IPS-15b (cell line): ENCODE results near the gene SORT1.
"Not testable (repeated sequence)": the region's sequence is repeated elsewhere in the genome, so short reads cannot be mapped to it uniquely, and the experiment has no call there.

Experiments used
- H3K27me3 ChIP-seq: one replicate; pipeline ENCODE4 v1.6.1; 2013; ENCODE audit warnings: low read length; ENCODE audit not compliant: control insufficient read depth, insufficient read depth
- H3K36me3 ChIP-seq: one replicate; pipeline ENCODE4 v1.6.1; 2013; ENCODE audit warnings: low read length; ENCODE audit not compliant: control insufficient read depth, insufficient read depth
- H3K4me1 ChIP-seq: one replicate; pipeline ENCODE4 v1.6.1; 2013; ENCODE audit warnings: mild to moderate bottlenecking, low read length; ENCODE audit not compliant: control insufficient read depth, insufficient read depth
- H3K4me3 ChIP-seq: one replicate; pipeline ENCODE4 v1.5.1; 2013; ENCODE audit warnings: low read depth, low read length
- H3K9ac ChIP-seq: one replicate; pipeline ENCODE4 v1.6.1; 2013; ENCODE audit warnings: low read depth, mild to moderate bottlenecking, low read length
- H3K9me3 ChIP-seq: one replicate; pipeline ENCODE4 v1.6.1; 2013; ENCODE audit warnings: mild to moderate bottlenecking, low read length; ENCODE audit not compliant: control insufficient read depth, insufficient read depth

The SORT1 gene

DNA sequence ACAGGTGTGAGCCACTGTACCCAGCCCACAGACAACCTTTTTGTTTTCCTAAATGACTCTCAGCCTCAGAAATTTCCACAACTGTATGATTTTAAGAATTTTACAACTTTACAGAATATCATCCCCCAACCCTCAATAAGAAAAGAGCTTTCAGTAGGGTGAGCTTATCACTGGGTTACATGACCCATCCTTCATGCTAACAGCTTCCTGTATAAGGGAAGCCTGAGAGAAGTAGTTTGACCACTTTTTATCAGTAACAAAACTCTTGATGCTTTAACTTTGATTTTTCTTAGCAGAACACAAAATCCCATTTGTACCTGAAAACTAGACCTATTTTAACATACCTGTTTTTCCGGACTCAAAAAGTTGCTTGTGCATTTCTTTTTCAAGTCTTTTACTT lies 81.2 kb downstream of the SORT1 start:
- Histone ChIP-seq H3K4me1 (no peaks in the 10 kb centered on the region), H3K4me3 (no peak overlapping the region), H3K9me3 (no peaks in the 10 kb centered on the region), H3K9ac (no peak overlapping the region), H3K36me3 (peaks cover 17% of the 10 kb centered on the region), H3K27me3 (no peaks in the 10 kb centered on the region)

DNA sequence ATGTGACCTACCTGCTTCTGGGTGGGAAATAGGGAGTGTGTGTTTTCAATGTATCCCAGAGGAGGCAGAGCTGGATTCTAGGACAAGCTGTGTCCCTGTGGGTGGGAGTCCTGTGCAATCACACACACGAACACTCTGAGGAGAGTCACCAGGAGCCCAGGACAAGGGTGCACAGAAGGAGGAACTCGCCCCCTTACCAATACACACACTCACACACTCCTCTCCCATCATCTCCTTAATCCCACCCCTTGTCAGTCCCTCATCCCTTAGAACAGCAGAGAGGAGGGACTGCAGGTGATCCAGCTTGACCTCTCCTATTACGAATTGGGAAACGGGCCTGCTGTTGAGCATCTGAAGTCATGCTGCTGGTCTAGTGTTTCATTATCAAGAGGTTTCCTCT lies 82.4 kb downstream of the SORT1 start:
- H3K9ac ChIP-seq = no peak overlapping the region
- peaks cover 13% of the 10 kb centered on the region for H3K36me3 ChIP-seq
- H3K9me3 ChIP-seq = no peaks in the 10 kb centered on the region
- H3K4me1 ChIP-seq = no peaks in the 10 kb centered on the region
- no peak overlapping the region for H3K4me3 ChIP-seq
- no peaks in the 10 kb centered on the region for H3K27me3 ChIP-seq

DNA sequence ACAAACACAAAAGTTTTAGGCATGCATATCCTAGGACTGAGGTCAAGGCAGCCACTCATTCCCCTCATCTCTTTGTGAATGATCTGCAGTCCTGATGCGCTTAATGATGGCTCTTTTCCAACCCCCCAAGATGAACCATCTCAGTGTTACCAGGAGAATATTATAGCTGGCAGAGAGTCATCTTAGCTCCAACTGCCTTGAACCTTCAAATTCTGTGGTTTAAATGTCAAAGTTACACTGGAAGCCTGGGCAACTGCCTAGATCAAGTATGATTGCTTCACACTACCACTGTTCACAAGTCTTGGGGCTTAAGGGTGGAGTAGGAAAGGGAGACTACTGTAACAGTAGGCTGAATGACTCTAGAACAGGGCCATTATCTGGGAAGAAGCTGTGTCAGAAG lies 82.9 kb downstream of the SORT1 start:
- Histone ChIP-seq H3K9me3 (no peaks in the 10 kb centered on the region), H3K4me1 (no peaks in the 10 kb centered on the region), H3K9ac (no peak overlapping the region), H3K27me3 (no peaks in the 10 kb centered on the region), H3K4me3 (no peak overlapping the region), H3K36me3 (peaks cover 13% of the 10 kb centered on the region)

DNA sequence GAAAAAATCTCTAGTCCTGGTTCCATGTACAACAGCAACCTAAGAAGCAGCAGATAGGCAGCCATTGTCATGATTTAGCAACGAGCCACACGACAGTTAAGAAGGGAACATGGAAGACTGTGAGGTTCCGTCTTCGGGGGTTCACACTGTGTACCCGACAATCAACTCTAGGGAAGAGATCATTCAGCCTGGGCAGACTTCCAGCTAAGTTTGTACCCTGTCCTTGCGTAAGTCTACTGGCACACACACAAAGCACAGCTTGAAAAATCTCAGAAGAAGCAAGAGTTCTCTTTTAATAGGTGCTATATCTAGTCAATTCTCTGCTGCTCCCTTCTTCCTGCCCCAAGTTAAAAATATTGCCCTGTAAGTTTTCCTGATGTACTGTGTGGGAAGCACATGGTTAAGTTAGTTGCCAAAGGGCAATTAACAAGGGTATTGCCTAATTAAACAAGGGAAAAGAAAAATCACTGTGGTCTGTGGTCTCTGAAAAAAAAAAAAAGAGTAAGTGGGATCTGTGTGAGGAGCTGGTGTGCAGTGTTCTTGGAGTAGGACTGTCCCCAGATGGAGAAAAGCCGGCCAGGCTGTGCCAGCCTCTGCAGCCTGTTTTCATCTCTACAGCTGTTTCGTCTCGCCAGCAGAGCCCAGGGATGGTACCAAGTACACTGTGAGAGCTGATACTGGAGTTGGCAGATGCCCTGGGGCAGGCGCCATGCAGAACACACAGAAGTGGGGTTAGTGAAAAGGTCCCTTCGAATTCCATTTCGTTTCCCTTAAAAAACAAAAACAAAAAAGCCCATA lies 84.5 kb downstream of the SORT1 start:
- Histone ChIP-seq H3K27me3 (no peaks in the 10 kb centered on the region), H3K36me3 (peaks cover 11% of the 10 kb centered on the region), H3K9me3 (no peaks in the 10 kb centered on the region), H3K4me1 (no peaks in the 10 kb centered on the region), H3K9ac (no peak overlapping the region), H3K4me3 (no peak overlapping the region)

DNA sequence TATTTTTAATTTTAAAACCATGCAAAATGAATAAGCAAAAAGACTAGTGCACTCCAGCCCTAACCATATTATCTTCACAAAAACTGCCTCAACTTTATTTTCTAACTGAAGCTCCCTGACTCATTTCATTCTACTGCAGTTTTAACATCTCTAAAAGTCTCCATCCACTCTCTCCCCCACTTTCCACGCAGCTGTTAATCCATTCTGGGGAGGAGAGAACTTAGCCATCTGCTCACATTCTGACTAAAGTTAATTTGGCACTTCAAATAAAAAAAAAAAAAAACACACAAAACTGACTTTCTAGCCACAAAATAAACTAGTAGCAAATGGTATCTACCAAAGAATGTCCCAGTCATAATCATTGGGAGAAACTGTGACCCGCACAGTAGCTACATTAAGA lies 85.5 kb downstream of the SORT1 start:
- Histone ChIP-seq H3K27me3 (no peaks in the 10 kb centered on the region), H3K36me3 (peaks cover 4% of the 10 kb centered on the region), H3K9me3 (no peaks in the 10 kb centered on the region), H3K9ac (no peak overlapping the region), H3K4me3 (no peak overlapping the region), H3K4me1 (peaks cover under 1% of the 10 kb centered on the region)

DNA sequence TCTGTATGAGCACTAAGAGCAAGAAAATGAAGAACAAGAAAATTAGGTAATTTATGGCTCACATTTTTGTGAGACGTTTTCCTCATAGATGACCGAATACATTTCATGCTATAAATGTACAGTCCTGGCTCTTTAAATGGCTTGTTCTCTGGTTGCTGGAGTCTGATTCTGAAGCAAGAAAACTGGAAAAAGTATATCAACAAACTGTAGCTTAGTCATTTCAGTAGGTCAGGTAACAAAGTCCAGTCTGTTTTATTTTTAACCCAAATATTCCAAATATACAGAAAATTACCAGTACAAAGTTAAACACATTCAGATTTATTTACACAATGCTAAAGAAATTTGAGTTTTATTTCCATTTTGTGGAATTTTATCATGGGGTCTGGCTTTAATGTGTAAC lies 88.4 kb downstream of the SORT1 start:
- Histone ChIP-seq H3K4me3 (no peak overlapping the region), H3K36me3 (no peaks in the 10 kb centered on the region), H3K9ac (no peak overlapping the region), H3K9me3 (no peaks in the 10 kb centered on the region), H3K27me3 (no peaks in the 10 kb centered on the region), H3K4me1 (peaks cover 6% of the 10 kb centered on the region)

DNA sequence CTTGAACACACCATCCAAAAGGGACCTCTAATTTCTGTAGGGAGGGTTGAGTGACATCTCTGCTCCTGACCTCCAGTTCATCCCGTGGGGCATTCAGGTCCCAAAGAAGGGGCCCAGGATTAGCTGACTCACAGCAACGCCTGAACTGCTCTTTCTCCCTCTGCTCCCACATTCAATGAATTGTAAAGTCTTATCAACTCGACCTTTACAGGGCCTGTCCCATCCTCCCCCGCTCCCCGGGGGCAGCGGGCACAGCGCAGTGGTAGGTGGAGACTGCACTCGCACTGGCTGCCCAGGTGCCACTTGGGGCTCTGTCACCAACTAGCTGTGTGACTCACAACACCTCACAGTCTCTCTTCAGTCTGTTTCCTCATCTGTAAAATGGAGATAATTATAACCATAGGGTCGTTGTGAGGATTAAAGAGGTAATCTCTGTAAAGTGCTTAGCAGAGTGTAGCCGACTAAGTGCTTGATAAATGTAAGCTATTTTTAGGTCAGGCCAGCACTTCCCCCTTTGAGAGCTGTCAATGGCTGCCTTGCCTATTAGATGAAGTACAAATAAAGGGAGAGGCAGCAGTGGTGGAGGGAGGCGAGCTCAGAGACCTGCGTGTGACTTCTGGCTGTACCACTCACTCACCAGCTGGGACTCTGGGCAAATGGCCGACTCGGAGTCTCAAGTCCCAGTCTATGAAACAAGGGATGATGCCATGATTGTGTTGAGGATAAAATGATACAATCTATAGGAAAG lies 90.3 kb downstream of the SORT1 start:
- H3K9ac ChIP-seq = no peak overlapping the region
- no peaks in the 10 kb centered on the region for H3K9me3 ChIP-seq
- H3K36me3 ChIP-seq = no peaks in the 10 kb centered on the region
- H3K4me1 ChIP-seq = peaks cover 6% of the 10 kb centered on the region
- no peaks in the 10 kb centered on the region for H3K27me3 ChIP-seq
- H3K4me3 ChIP-seq = no peak overlapping the region

DNA sequence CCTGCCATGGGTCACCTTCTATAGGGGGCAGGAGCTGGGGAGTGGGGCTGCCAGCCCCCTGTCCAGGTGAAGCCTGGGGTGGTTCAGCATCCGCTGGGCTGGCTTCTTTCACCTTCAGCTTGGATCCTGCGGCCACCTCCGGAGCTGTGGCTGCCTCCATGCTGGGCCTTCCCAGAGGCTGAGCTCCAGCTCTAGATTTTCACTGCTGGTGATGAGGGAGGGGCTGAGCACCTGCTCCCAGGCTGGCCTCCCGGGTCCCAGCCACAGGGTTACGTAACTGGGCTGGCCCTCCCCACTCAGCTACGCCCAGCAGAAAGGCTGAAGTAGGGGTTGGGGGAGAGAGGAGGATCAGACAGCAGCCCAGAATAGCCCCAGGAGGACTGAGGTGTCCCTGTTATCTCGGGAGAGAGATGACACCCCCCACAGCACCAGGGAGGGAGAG lies 90.9 kb downstream of the SORT1 start, which contains the start of gene MYBPHL:
TSS of gene MYBPHL (minus strand) at position 180 of the 442 bp plus-strand sequence. CDS start at position 160, 20 bp downstream.
- H3K9ac ChIP-seq = no peak within 1 kb of the TSS
- H3K36me3 ChIP-seq = no peaks in the 10 kb centered on the region
- H3K9me3 ChIP-seq = no peaks in the 10 kb centered on the region
- no peak within 1 kb of the TSS for H3K4me3 ChIP-seq
- no peaks in the 10 kb centered on the region for H3K27me3 ChIP-seq
- peaks cover 6% of the 10 kb centered on the region for H3K4me1 ChIP-seq

DNA sequence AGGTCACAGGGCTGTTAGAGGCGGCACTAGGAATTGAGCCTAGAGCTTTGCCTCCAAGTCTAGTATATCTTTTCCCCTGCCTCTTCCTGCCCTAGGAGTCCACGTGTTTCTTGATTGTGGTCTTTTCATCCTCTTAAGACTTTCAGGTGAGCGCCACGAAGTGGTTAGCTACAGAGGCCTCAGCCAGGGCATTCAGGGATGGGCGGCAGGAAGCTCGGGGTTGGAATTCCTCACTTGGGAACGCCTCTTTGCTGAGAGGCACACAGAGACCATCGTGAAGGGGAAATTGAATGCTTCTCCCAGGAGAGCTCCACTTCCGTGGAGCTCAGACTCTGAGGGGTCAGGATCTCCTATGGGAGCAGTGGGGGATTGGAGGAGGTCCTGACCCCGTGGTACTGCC lies 91.7 kb downstream of the SORT1 start:
- H3K27me3 ChIP-seq, H3K4me1 ChIP-seq, H3K9ac ChIP-seq, H3K9me3 ChIP-seq, H3K4me3 ChIP-seq, H3K36me3 ChIP-seq: not testable (repeated sequence)

DNA sequence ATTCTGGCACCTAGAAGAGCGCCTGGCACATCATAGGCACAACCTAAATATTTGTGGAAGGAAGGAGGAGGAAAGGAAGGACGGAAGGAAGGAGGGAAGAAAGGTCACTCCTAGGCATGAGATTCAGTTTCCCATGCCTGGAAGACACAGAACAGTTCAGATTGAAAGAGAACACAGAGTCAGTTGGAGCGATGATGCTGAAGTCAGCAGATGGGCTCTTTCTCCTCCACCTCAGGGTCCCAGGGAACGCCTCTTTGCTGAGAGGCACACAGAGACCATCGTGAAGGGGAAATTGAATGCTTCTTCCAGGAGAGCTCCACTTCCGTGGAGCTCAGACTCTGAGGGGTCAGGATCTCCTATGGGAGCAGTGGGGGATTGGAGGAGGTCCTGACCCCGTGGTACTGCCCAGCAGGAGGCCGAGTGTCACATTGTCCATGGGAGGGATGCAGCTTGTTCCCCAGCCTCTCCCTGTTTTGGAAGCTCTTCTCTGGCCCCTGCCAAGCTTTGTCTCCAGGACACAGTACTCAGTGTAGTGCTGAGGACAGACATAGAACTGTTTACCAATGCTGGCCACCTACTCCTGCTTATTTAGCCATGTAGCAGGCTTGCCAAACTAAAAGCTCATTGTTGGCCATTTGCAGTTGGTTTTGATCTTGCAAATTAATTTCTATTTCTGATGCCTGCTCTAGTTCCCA lies 93.3 kb downstream of the SORT1 start:
- no peaks in the 10 kb centered on the region for H3K9me3 ChIP-seq
- peaks cover 6% of the 10 kb centered on the region for H3K4me1 ChIP-seq
- H3K4me3 ChIP-seq = no peak overlapping the region
- no peaks in the 10 kb centered on the region for H3K36me3 ChIP-seq
- H3K27me3 ChIP-seq = no peaks in the 10 kb centered on the region
- H3K9ac ChIP-seq = no peak overlapping the region

DNA sequence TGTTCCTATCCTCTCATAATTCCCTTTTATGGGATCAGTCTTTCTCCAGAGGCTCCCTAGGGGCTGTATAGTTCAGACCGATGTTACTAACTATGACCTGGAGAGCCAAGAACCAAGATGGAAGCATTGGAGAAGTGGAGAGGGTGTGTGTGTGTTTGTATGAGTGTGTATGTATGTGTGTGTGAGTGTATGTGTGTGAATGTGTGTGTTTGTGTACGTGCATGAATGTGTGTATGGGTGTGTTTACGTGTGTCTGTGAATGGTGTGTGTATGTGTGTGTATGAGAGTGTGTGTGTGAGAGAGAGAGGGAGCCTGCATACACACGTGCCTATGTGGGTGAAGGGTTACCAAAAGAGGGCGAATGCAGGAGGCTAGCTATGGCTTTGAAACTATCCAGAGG lies 95.8 kb downstream of the SORT1 start:
- Histone ChIP-seq H3K9ac (no peak overlapping the region), H3K4me3 (no peak overlapping the region), H3K9me3 (no peaks in the 10 kb centered on the region), H3K4me1 (peaks cover 2% of the 10 kb centered on the region), H3K27me3 (no peaks in the 10 kb centered on the region), H3K36me3 (no peaks in the 10 kb centered on the region)
